T-helper 1 cell treated with Interleukin-12 subunit alpha and Interleukin-12 subunit beta and Interleukin-4 antibody, amounts not matched to agents 30 μg/mL and 1 μg/mL, for 36 hours (primary cell): Measurements from ENCODE around the gene TTLL10.

Experiments
- H3K27ac Mint-ChIP-seq: one replicate; pipeline ENCODE4 v1.8.0; 2021; ENCODE audit warnings: mild to moderate bottlenecking, mixed read lengths
- H3K27me3 Mint-ChIP-seq: one replicate; pipeline ENCODE4 v1.8.0; 2021; ENCODE audit warnings: low read depth, mixed read lengths
- H3K36me3 Mint-ChIP-seq: one replicate; pipeline ENCODE4 v1.8.0; 2021; ENCODE audit warnings: low read depth, mixed read lengths
- H3K4me1 Mint-ChIP-seq: one replicate; pipeline ENCODE4 v1.8.0; 2021; ENCODE audit warnings: low read depth, mixed read lengths
- H3K4me3 Mint-ChIP-seq: one replicate; pipeline ENCODE4 v1.8.0; 2021; ENCODE audit warnings: mild to moderate bottlenecking, moderate library complexity, mixed read lengths
- H3K9me3 Mint-ChIP-seq: one replicate; pipeline ENCODE4 v1.8.0; 2021; ENCODE audit warnings: mixed read lengths

Gene TTLL10

GRCh38 chr1:1244192-1244811, 70.6 kb downstream of the TTLL10 start:
- no peak overlapping the region for H3K27ac Mint-ChIP-seq
- H3K4me1 Mint-ChIP-seq: no peaks in the 10 kb centered on the region
- no peaks in the 10 kb centered on the region for H3K27me3 Mint-ChIP-seq
- no peaks in the 10 kb centered on the region for H3K36me3 Mint-ChIP-seq
- no peaks in the 10 kb centered on the region for H3K9me3 Mint-ChIP-seq
- no peak overlapping the region for H3K4me3 Mint-ChIP-seq

- Mint-ChIP-seq H3K27me3 (no peaks in the 10 kb centered on the region), H3K4me1 (peaks cover 5% of the 10 kb centered on the region), H3K4me3 (no peak overlapping the region), H3K27ac (no peak overlapping the region), H3K36me3 (no peaks in the 10 kb centered on the region), H3K9me3 (no peaks in the 10 kb centered on the region)
Observed at GRCh38 chr1:1245178-1245816, 71.6 kb downstream of the TTLL10 start.

GRCh38 chr1:1245817-1246576, 72.3 kb downstream of the TTLL10 start:
- no peaks in the 10 kb centered on the region for H3K9me3 Mint-ChIP-seq
- no peak overlapping the region for H3K4me3 Mint-ChIP-seq
- H3K27me3 Mint-ChIP-seq: no peaks in the 10 kb centered on the region
- H3K27ac Mint-ChIP-seq: no peak overlapping the region
- peaks cover under 1% of the 10 kb centered on the region for H3K36me3 Mint-ChIP-seq
- H3K4me1 Mint-ChIP-seq: peaks cover 8% of the 10 kb centered on the region

GRCh38 chr1:1246577-1247340, 73.1 kb downstream of the TTLL10 start, which contains the start of gene C1QTNF12:
C1QTNF12 (minus strand) TSS chr1:1246722; CDS start chr1:1246690, 32 bp downstream.
- Mint-ChIP-seq H3K27ac (no peak within 1 kb of the TSS), H3K36me3 (peaks cover 2% of the 10 kb centered on the region), H3K4me3 (no peak within 1 kb of the TSS)

DNA sequence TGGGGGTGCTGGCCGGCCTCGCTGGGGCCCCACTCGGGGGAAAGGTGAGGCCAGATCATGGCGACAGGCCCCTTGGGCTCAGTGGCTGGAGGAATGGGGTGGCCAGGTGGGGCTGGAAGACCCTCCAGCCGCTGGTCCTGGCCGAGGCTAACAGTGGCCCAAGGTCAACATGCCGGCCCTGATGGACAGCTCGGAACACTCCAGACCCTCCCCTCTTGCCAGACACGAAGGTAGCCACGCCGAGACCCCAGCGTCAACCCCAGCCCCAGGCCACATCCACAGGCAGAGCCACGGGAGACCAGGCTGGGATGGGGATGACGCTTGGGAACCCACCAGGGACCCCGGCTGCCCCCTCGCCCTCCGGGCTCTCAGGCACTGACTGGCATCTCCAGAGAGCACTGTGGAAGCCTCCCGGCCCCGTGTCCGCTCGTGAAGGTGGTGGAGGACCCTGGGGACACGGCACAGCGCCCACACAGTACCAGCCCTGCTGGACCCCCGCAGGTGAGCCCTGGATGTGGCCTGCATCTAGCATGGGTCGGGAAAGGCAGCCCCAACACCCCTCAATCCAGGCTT, 73.7 kb downstream of the TTLL10 start:
- no peak overlapping the region for H3K4me3 Mint-ChIP-seq
- no peak overlapping the region for H3K27ac Mint-ChIP-seq
- H3K4me1 Mint-ChIP-seq: peaks cover 9% of the 10 kb centered on the region
- H3K27me3 Mint-ChIP-seq: no peaks in the 10 kb centered on the region
- H3K36me3 Mint-ChIP-seq: peaks cover 2% of the 10 kb centered on the region
- H3K9me3 Mint-ChIP-seq: no peaks in the 10 kb centered on the region

More at GRCh38 chr1:1246577-1247340, 73.1 kb downstream of the TTLL10 start, which contains the start of gene C1QTNF12:
- Mint-ChIP-seq H3K27me3 (no peaks in the 10 kb centered on the region), H3K9me3 (no peaks in the 10 kb centered on the region), H3K4me1 (peaks cover 9% of the 10 kb centered on the region)
